ENCODE measurements around the gene STAT1.

STAT1 gene

DNA sequence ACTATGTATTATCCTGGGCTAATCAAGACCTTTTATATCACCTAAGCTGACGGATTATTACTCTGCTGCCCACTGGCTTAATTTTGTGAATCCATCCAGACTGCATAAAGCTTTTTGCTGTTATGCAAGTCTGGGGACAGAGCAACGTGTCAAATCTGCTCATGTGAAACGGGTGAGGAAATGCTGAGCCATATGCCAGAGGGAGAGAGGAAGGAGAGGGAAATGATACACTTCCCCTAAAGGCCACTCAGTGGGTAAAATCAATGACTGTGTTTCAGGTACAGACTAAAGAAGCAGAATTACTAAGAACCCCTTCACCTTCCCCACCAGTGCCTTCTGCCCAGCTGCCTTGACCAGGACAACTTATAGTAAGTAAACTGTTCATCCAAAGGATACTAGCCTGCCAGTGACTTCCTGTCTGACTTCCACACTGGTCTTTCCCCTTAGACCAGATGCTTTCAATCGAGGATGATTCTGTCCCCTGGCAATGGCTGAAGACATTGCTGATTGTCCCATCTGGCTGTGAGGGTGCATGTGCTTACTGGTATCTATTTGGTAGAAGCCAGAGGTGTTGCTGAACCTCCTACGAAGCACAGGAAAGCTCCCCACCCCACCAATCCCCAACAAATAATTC lies 43.0 kb downstream of the STAT1 start:
- Histone ChIP-seq H3K9me3 (ENCODE audit: insufficient read depth, low read depth, low read length) (no peaks in the 10 kb centered on the region), H4K91ac (ENCODE audit: low read depth, low read length) (no peak overlapping the region), H2AK5ac (ENCODE audit: low read length) (no peak overlapping the region), H2BK12ac (ENCODE audit: low read length) (no peak overlapping the region), H4K12ac (ENCODE audit: low read depth, low read length) (no peak overlapping the region), H2BK5ac (ENCODE audit: low read depth, low read length, poor library complexity) (no peak overlapping the region), H3K36me3 (ENCODE audit: control insufficient read depth in 1 of 2, insufficient read depth in 2 of 2, low read length in 2 of 2) (peaks cover 10 to 25% of the 10 kb centered on the region in 2 experiments), H3K9ac (ENCODE audit: low read length) (no peak overlapping the region), H3K4ac (ENCODE audit: low read depth, low read length) (no peak overlapping the region), H3K27ac (ENCODE audit: low read depth, low read length) (no peak overlapping the region), H4K8ac (ENCODE audit: low read depth, low read length) (no peak overlapping the region), H3K79me2 (ENCODE audit: control insufficient read depth, insufficient read depth, low read length, poor library complexity) (no peaks in the 10 kb centered on the region), H3K27me3 (ENCODE audit: insufficient read depth, low read length) (no peaks in the 10 kb centered on the region), H2AFZ (ENCODE audit: insufficient read depth, low read length, poor library complexity) (no peak overlapping the region), H3K79me1 (ENCODE audit: low read length) (no peaks in the 10 kb centered on the region), H3K4me1 (ENCODE audit: control insufficient read depth in 1 of 2, insufficient read depth in 2 of 2, low read length in 2 of 2) (peaks cover 0 to 5% of the 10 kb centered on the region in 2 experiments), H3K18ac (ENCODE audit: low read length) (no peak overlapping the region), H3K4me2 (ENCODE audit: low read length) (no peak overlapping the region), H2BK120ac (ENCODE audit: insufficient read depth, low read length, poor library complexity) (no peak overlapping the region), H3K14ac (ENCODE audit: low read length) (no peak overlapping the region), H3K23ac (ENCODE audit: low read length) (no peak overlapping the region), H3K4me3 (ENCODE audit: low read depth, low read length) (no peak overlapping the region)
- no CpG with 5 or more reads among the region's 5 CpGs for WGBS (ENCODE audit: extremely low coverage, insufficient coverage, insufficient read length)
- no peak for DNase-seq

DNA sequence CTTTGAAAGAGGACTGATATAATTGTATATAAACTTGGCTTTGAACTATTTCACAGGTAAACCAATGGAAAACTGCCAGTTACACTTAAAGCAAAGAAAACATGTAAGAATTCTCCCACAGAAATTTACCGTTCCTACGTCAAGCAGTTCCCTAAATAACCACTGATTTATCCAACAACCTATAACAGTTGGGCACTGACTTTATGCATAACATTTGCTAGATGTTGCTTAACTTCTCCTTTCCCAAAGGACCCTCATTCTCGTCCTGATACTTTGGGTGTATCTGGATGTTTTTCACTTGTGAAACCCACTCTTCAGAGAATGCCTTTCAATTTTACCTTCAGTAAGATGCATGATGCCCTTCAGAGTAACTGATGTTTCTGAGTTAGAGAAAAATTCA lies 43.8 kb downstream of the STAT1 start:
- H3K23ac ChIP-seq (ENCODE audit: low read length) = no peak overlapping the region
- no peak overlapping the region for H4K91ac ChIP-seq (ENCODE audit: low read depth, low read length)
- H3K27ac ChIP-seq (ENCODE audit: low read depth, low read length) = no peak overlapping the region
- H2BK120ac ChIP-seq (ENCODE audit: insufficient read depth, low read length, poor library complexity) = no peak overlapping the region
- H3K4me1 ChIP-seq (ENCODE audit: control insufficient read depth in 1 of 2, insufficient read depth in 2 of 2, low read length in 2 of 2) = peaks cover 0 to 5% of the 10 kb centered on the region in 2 experiments
- H4K12ac ChIP-seq (ENCODE audit: low read depth, low read length) = no peak overlapping the region
- H3K4me2 ChIP-seq (ENCODE audit: low read length) = no peak overlapping the region
- H3K4me3 ChIP-seq (ENCODE audit: low read depth, low read length) = no peak overlapping the region
- no peak overlapping the region for H3K4ac ChIP-seq (ENCODE audit: low read depth, low read length)
- peaks cover 10 to 23% of the 10 kb centered on the region in 2 experiments for H3K36me3 ChIP-seq (ENCODE audit: control insufficient read depth in 1 of 2, insufficient read depth in 2 of 2, low read length in 2 of 2)
- no peak for DNase-seq
- no peaks in the 10 kb centered on the region for H3K27me3 ChIP-seq (ENCODE audit: insufficient read depth, low read length)
- no CpG with 5 or more reads among the region's 3 CpGs for WGBS (ENCODE audit: extremely low coverage, insufficient coverage, insufficient read length)
- no peak overlapping the region for H2BK5ac ChIP-seq (ENCODE audit: low read depth, low read length, poor library complexity)
- no peak overlapping the region for H3K14ac ChIP-seq (ENCODE audit: low read length)
- H3K9me3 ChIP-seq (ENCODE audit: insufficient read depth, low read depth, low read length) = no peaks in the 10 kb centered on the region
- no peak overlapping the region for H2BK12ac ChIP-seq (ENCODE audit: low read length)
- H3K79me2 ChIP-seq (ENCODE audit: control insufficient read depth, insufficient read depth, low read length, poor library complexity) = no peaks in the 10 kb centered on the region
- no peaks in the 10 kb centered on the region for H3K79me1 ChIP-seq (ENCODE audit: low read length)
- H2AK5ac ChIP-seq (ENCODE audit: low read length) = no peak overlapping the region
- H2AFZ ChIP-seq (ENCODE audit: insufficient read depth, low read length, poor library complexity) = no peak overlapping the region
- H3K9ac ChIP-seq (ENCODE audit: low read length) = no peak overlapping the region
- H3K18ac ChIP-seq (ENCODE audit: low read length) = no peak overlapping the region
- H4K8ac ChIP-seq (ENCODE audit: low read depth, low read length) = no peak overlapping the region

- Histone ChIP-seq H3K4me1 (ENCODE audit: control insufficient read depth in 1 of 2, insufficient read depth in 2 of 2, low read length in 2 of 2) (no peaks in the 10 kb centered on the region), H2BK5ac (ENCODE audit: low read depth, low read length, poor library complexity) (no peak overlapping the region), H3K18ac (ENCODE audit: low read length) (no peak overlapping the region), H2AK5ac (ENCODE audit: low read length) (no peak overlapping the region), H3K79me1 (ENCODE audit: low read length) (no peaks in the 10 kb centered on the region), H2BK12ac (ENCODE audit: low read length) (no peak overlapping the region), H3K23ac (ENCODE audit: low read length) (no peak overlapping the region), H3K4me2 (ENCODE audit: low read length) (no peak overlapping the region), H4K91ac (ENCODE audit: low read depth, low read length) (no peak overlapping the region), H4K12ac (ENCODE audit: low read depth, low read length) (no peak overlapping the region), H3K27me3 (ENCODE audit: insufficient read depth, low read length) (no peaks in the 10 kb centered on the region), H4K8ac (ENCODE audit: low read depth, low read length) (no peak overlapping the region), H3K14ac (ENCODE audit: low read length) (no peak overlapping the region), H3K4ac (ENCODE audit: low read depth, low read length) (no peak overlapping the region), H3K79me2 (ENCODE audit: control insufficient read depth, insufficient read depth, low read length, poor library complexity) (no peaks in the 10 kb centered on the region), H3K36me3 (ENCODE audit: control insufficient read depth in 1 of 2, insufficient read depth in 2 of 2, low read length in 2 of 2) (peaks cover 10 to 23% of the 10 kb centered on the region in 2 experiments), H3K27ac (ENCODE audit: low read depth, low read length) (no peak overlapping the region), H3K9ac (ENCODE audit: low read length) (no peak overlapping the region), H2AFZ (ENCODE audit: insufficient read depth, low read length, poor library complexity) (no peak overlapping the region), H3K9me3 (ENCODE audit: insufficient read depth, low read depth, low read length) (peaks cover 2% of the 10 kb centered on the region), H2BK120ac (ENCODE audit: insufficient read depth, low read length, poor library complexity) (no peak overlapping the region), H3K4me3 (ENCODE audit: low read depth, low read length) (no peak overlapping the region)
- no peak for DNase-seq
- no CpG with 5 or more reads among the region's 2 CpGs for WGBS (ENCODE audit: extremely low coverage, insufficient coverage, insufficient read length)
These were observed 45.4 kb downstream of the STAT1 start for GRCh38 chr2:190968522-190968921.

DNA sequence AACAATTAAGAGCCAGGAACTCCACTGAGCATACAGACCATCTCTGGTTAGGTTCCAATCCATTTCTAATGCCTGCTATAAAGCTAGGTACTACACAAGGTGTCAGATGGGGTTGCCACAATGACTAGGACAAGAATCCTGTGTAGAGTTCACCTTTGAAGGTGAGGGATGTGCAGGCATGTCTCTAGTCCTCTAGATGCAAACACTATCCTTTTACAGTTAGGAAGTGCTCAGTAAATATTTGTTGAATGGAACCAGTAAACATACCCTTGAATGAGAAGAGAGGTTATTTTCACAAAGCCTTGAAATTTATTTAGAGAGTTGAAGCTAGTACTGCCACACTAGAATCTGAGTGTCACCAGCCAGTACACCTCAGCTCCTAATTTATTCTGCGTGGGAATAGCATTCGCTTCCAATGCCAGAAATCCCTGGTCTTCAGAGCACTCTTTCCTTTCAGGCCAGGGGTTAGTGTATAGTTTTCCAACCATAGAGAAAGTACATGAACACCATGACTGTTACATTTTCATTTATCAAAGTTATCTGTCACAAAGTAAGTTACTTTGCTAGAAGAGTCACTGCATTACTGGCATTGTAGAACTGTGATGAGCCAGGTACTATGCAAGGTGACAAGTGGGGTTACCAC lies 48.3 kb downstream of the STAT1 start:
- DNase-seq = no peak
- H3K4me2 ChIP-seq (ENCODE audit: low read length) = no peak overlapping the region
- no peak overlapping the region for H4K8ac ChIP-seq (ENCODE audit: low read depth, low read length)
- H3K23ac ChIP-seq (ENCODE audit: low read length) = no peak overlapping the region
- H3K36me3 ChIP-seq (ENCODE audit: control insufficient read depth in 1 of 2, insufficient read depth in 2 of 2, low read length in 2 of 2) = peaks cover 5 to 15% of the 10 kb centered on the region in 2 experiments
- H3K79me1 ChIP-seq (ENCODE audit: low read length) = no peaks in the 10 kb centered on the region
- H3K4ac ChIP-seq (ENCODE audit: low read depth, low read length) = no peak overlapping the region
- no peak overlapping the region for H2BK120ac ChIP-seq (ENCODE audit: insufficient read depth, low read length, poor library complexity)
- no peak overlapping the region for H4K91ac ChIP-seq (ENCODE audit: low read depth, low read length)
- no peak overlapping the region for H3K14ac ChIP-seq (ENCODE audit: low read length)
- H2BK12ac ChIP-seq (ENCODE audit: low read length) = no peak overlapping the region
- H4K12ac ChIP-seq (ENCODE audit: low read depth, low read length) = no peak overlapping the region
- peaks cover 2% of the 10 kb centered on the region for H3K9me3 ChIP-seq (ENCODE audit: insufficient read depth, low read depth, low read length)
- H3K18ac ChIP-seq (ENCODE audit: low read length) = no peak overlapping the region
- no CpG with 5 or more reads among the region's 2 CpGs for WGBS (ENCODE audit: extremely low coverage, insufficient coverage, insufficient read length)
- no peak overlapping the region for H2BK5ac ChIP-seq (ENCODE audit: low read depth, low read length, poor library complexity)
- H2AK5ac ChIP-seq (ENCODE audit: low read length) = no peak overlapping the region
- no peak overlapping the region for H3K27ac ChIP-seq (ENCODE audit: low read depth, low read length)
- no peaks in the 10 kb centered on the region for H3K79me2 ChIP-seq (ENCODE audit: control insufficient read depth, insufficient read depth, low read length, poor library complexity)
- H3K4me1 ChIP-seq (ENCODE audit: control insufficient read depth in 1 of 2, insufficient read depth in 2 of 2, low read length in 2 of 2) = no peaks in the 10 kb centered on the region
- no peak overlapping the region for H2AFZ ChIP-seq (ENCODE audit: insufficient read depth, low read length, poor library complexity)
- no peak overlapping the region for H3K9ac ChIP-seq (ENCODE audit: low read length)
- no peak overlapping the region for H3K4me3 ChIP-seq (ENCODE audit: low read depth, low read length)
- no peaks in the 10 kb centered on the region for H3K27me3 ChIP-seq (ENCODE audit: insufficient read depth, low read length)

Data from trophoblast cell (in vitro differentiated cells and primary cell).